GM18511 (cell line): Measurements from ENCODE around the gene ACSBG1.
"Not testable (repeated sequence)": the region's sequence is repeated elsewhere in the genome, so short reads cannot be mapped to it uniquely, and the experiment has no call there.

Experiments used
- ATAC-seq: cut with Tn5 transposase; IDR thresholded peaks from one replicate; pipeline ENCODE4 v1.9.1; 2021; ENCODE audit warnings: mild to moderate bottlenecking, moderate library complexity; ENCODE audit not compliant: unreplicated experiment

ACSBG1 gene

GRCh38 chr15:78170848-78171773 lies 63.3 kb downstream of the ACSBG1 start:
- ATAC-seq, result peak; percentile 75

DNA sequence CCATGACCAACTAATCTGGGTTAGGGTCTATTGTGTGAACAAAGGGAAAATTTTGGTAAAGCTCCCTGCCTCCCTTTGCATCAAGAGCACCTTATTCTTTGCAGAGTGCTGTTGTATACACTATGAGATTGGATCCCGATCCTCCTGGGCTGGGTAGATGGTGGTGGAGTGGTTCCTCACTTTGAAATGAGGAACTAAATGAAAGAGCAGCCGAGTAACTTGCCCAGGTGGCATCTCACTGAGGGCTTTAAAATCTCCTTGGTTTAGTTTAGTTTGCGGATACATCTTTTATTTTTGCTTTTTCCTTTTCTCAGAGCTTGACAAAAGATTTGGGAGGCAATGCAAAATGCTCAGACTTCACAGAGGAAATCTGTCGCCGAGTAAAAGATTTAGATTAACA lies 65.8 kb downstream of the ACSBG1 start:
- no peak for ATAC-seq

GRCh38 chr15:78167227-78167888 lies 67.0 kb downstream of the ACSBG1 start:
- peak; percentile 78 for ATAC-seq

- ATAC-seq, result no peak
These were observed 70.4 kb downstream of the ACSBG1 start for GRCh38 chr15:78164010-78164409.

- no peak for ATAC-seq
These were observed 72.3 kb downstream of the ACSBG1 start for GRCh38 chr15:78162038-78162437.

DNA sequence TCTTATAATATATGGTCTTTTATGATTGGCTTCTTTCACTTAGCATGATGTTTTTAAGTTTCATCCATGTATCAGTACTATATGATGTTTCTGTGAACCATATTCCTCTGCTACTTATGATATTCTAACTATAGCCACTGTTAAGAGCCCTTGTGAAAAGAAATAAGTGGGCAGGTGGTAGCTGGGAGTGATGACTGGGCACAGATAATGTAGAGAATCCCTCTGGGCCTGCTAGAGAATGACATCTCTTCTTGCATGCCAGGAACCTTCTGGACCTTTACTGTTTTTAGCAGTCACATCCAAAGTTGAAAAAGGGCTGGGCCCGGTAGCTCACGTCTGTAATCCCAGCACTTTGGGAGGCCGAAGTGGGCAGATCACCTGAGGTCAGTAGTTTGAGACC lies 75.0 kb downstream of the ACSBG1 start:
- no peak for ATAC-seq

DNA sequence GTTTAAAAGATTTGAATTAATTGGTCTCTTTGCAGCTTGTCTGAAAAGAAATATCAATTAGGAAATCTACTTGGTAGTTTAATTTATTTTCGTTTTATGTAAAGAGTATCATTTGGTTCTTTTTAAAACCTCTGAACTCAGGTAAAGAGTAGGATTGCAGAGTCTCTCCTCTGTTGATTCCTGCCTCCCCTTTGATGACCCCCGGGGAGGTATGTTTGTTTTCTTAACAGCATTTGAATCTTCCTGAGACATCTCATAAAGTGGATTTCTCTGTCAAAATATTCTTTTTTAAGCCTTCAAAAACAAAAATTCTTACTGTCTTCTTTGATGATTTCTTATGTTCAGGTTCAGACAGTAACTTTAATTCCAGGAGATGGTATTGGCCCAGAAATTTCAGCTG lies 77.2 kb downstream of the ACSBG1 start:
- no peak for ATAC-seq

GRCh38 chr15:78156653-78157052 lies 77.7 kb downstream of the ACSBG1 start:
- no peak for ATAC-seq

GRCh38 chr15:78155355-78155939 lies 78.9 kb downstream of the ACSBG1 start:
- ATAC-seq, result no peak

- ATAC-seq, result no peak
These were observed 79.4 kb downstream of the ACSBG1 start for GRCh38 chr15:78154955-78155354.

GRCh38 chr15:78151075-78151474 lies 83.3 kb downstream of the ACSBG1 start:
- ATAC-seq, result not testable (repeated sequence)

- peak; percentile 41 for ATAC-seq
These were observed 84.3 kb downstream of the ACSBG1 start for GRCh38 chr15:78149805-78150751.

DNA sequence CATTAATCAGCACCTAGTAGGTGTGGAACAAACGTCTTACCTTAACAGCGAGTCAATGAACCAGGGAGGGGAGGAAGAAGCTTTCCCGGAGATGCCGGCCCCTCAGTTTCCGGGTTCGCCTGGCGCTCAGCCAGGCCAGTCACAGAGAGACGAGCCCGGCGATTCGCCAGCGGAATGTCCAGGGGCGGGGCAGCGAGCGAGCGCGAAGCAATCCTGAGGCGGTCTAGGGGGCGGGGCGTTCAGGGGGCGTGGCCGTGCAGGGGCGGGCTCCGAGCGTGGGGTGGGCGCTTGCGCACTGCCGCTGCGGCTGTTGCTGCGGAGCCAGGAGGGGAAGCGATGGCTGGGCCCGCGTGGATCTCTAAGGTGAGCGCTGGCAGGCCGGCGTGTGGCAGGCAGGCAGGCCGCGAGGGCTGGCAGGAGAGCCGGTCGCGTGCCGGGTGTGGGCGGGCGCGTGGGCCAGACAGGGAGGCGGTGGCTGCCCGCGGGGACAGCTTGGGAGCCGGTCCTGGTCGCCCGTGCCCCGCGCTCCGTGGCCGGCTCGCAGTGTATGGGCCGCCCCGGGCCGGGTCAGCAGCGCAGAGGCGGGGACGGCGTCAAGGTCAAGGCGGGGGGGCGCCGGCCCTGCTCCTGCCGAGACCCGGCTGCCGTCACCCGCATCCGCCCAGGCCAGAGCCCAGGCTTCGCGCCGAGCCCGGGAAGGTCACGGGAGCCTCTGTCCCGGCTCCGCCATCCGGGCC lies 85.1 kb downstream of the ACSBG1 start, which contains the start of gene IDH3A:
IDH3A (plus strand) TSS at position 295 of the 737 bp plus-strand sequence; CDS start at position 337, 42 bp downstream.
- peak; percentile 83 for ATAC-seq

- ATAC-seq, result peak; percentile 6
These were observed 85.8 kb downstream of the ACSBG1 start for GRCh38 chr15:78148392-78149067.

DNA sequence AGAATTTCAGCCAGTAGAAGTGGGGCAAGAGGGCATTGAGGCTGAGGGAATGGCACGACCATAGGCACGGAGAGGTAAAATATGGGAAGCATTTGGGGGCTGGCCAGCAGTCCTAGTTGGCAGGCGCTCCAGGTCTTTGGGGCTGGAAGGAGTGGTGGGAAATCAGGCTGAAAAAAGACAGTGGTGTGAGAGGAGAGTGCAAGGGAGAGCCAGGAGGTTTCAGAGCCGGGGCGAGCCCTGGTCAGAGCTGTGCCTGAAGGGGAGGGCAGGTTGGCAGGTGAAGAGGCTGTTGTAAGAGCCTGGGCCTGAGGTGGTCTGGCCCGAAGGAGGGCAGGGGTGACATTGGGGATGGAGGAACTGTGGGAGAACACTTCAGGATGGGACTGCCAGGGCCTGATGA lies 86.8 kb downstream of the ACSBG1 start:
- no peak for ATAC-seq

- no peak for ATAC-seq
These were observed 87.8 kb downstream of the ACSBG1 start for GRCh38 chr15:78146425-78147154.

GRCh38 chr15:78142332-78142731 lies 92.0 kb downstream of the ACSBG1 start:
- ATAC-seq, result no peak

DNA sequence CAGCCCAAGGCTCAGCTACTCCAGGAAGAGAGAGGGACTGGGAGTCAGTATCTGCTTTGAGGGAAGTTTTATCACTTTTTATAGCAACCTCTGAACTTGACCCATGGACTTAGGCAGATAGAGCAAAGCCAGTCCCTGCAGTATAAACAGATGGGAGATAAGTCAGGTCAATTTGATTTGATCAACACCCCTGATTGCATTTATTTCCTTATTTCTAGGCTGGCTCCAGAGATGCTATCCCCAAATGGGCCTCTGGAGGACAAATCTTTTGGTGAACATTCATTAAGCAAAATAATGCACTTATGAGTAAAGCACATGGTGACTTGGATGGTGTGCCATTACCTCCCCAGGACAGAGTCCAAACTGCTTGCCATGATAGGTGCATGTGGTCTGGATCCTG lies 94.1 kb downstream of the ACSBG1 start:
- no peak for ATAC-seq

GRCh38 chr15:78139578-78139977 lies 94.8 kb downstream of the ACSBG1 start:
- no peak for ATAC-seq
